ENCODE results near the gene EFS. TPM values are rescaled to one million over a fixed set of nuclear protein-coding genes. Genes with fewer than 3 reads are reported as not detected.

The EFS gene
- total RNA-seq, 2 experiments from 2014 or later, result not detected

Small RNA genes lying within 50 kb of the gene (microRNA-seq; reads per million reads assigned to microRNA genes)
- gene MIR208A (ENCODE audit: borderline microRNAs expressed, borderline replicate concordance), result 0.63 reads per million

Other genes starting within 250 kb of the EFS start
- under 1 TPM; 0.67 to 0.98 TPM for gene CEBPE, start 245.9 kb downstream of the EFS start, total RNA-seq
- gene SLC7A8, start 181.5 kb downstream of the EFS start, total RNA-seq, result under 1 TPM; 0.27 to 0.64 TPM
- not detected for gene RNF212B, start 127.2 kb downstream of the EFS start, total RNA-seq
- 10 to 100 TPM; 11.4 TPM for gene HOMEZ, start 79.0 kb downstream of the EFS start, total RNA-seq
- gene PPP1R3E, start 62.3 kb downstream of the EFS start, total RNA-seq, result 10 to 100 TPM; 38.6 to 49.2 TPM
- 1 to 10 TPM; 1.7 to 3.2 TPM for gene BCL2L2, start 58.3 kb downstream of the EFS start, total RNA-seq
- 100 to 1,000 TPM; 203 to 208 TPM for gene PABPN1, start 43.7 kb downstream of the EFS start, total RNA-seq
- gene SLC22A17, start 12.3 kb downstream of the EFS start, total RNA-seq, result 1 to 10 TPM; 3.0 to 3.4 TPM
- gene IL25, start 7.6 kb upstream of the EFS start, total RNA-seq, result not detected
- gene CMTM5, start 11.9 kb upstream of the EFS start, total RNA-seq, result not detected
- gene MYH6, start 43.1 kb upstream of the EFS start, total RNA-seq, result under 1 TPM; 0.07 to 0.08 TPM
- gene MYH7, start 70.5 kb upstream of the EFS start, total RNA-seq, result under 1 TPM; 0.04 to 0.07 TPM
- gene NGDN, start 104.5 kb upstream of the EFS start, total RNA-seq, result 10 to 100 TPM; 46.4 to 47.3 TPM
- gene ZFHX2, start 186.6 kb upstream of the EFS start, total RNA-seq, result 1 to 10 TPM; 1.0 to 1.1 TPM
- 10 to 100 TPM in 1 of 2 experiments, 1 to 10 TPM in 1; 8.1 to 12.7 TPM for gene THTPA, start 191.1 kb upstream of the EFS start, total RNA-seq
- gene AP1G2, start 202.6 kb upstream of the EFS start, total RNA-seq, result 100 to 1,000 TPM; 306 to 333 TPM
- gene JPH4, start 213.6 kb upstream of the EFS start, total RNA-seq, result not detected